Suprapubic skin (tissue), 4 donors: Measurements from ENCODE around the gene SNRPE. TPM values are rescaled to one million over a fixed set of nuclear protein-coding genes. Genes with fewer than 3 reads are reported as not detected.

Experiments
- DNase-seq, 2 donors: peaks; one replicate each; pipeline ENCODE4 v3.0.0-alpha.2; 2019; ENCODE audit warnings: low spot score in 2 of 2
- H3K27ac ChIP-seq: fragments of 200-600 bp; sonication (generic); one replicate; pipeline ENCODE4 v1.5.1; 2019
- H3K27me3 ChIP-seq: fragments of 200-600 bp; sonication (generic); one replicate; pipeline ENCODE4 v1.5.1; 2019
- H3K36me3 ChIP-seq: fragments of 200-600 bp; sonication (generic); one replicate; pipeline ENCODE4 v1.5.1; 2019
- H3K4me1 ChIP-seq: fragments of 200-600 bp; sonication (generic); one replicate; pipeline ENCODE4 v1.5.1; 2019
- H3K4me3 ChIP-seq: fragments of 200-600 bp; sonication (generic); one replicate; pipeline ENCODE4 v1.5.1; 2019; ENCODE audit warnings: mild to moderate bottlenecking
- H3K9me3 ChIP-seq: fragments of 200-600 bp; sonication (generic); one replicate; pipeline ENCODE4 v1.5.1; 2019
- CTCF ChIP-seq, 2 donors: fragments of 200-600 bp in 1 of 2; fragments of 450-650 bp in 1 of 2; sonication (generic) in 1 of 2; IDR thresholded peaks; one replicate each; pipeline ENCODE4 v1.5.1; 2016 to 2019; ENCODE audit warnings: antibody characterized with exemption in 2 of 2, mild to moderate bottlenecking in 1 of 2, moderate library complexity in 1 of 2
- EP300 ChIP-seq: sonication (generic); formaldehyde crosslinking; IDR thresholded peaks from one replicate; pipeline ENCODE4 v1.6.1; 2017; ENCODE audit warnings: antibody characterized with exemption
- POLR2A ChIP-seq, 2 donors: fragments of 450-650 bp; IDR thresholded peaks; one replicate each; pipeline ENCODE4 v1.6.1; 2017; ENCODE audit warnings: antibody characterized with exemption in 2 of 2, mild to moderate bottlenecking in 2 of 2, moderate library complexity in 2 of 2
- POLR2AphosphoS5 ChIP-seq, 3 donors: sonication (generic); formaldehyde crosslinking; IDR thresholded peaks; one replicate each; pipeline ENCODE4 v1.6.1; 2017; ENCODE audit warnings: antibody characterized with exemption in 3 of 3
- WGBS: methylation state at CpG from one replicate; pipeline ENCODE4 v1.1.5; 2018; 5-methylcytosine and 5-hydroxymethylcytosine counted together
- total RNA-seq, 4 donors: library from RNA; depleted of rRNA; stranded (reverse); fragments of >200 nt; gene quantifications; one replicate each; pipeline ENCODE4 v1.1.0, GENCODE V29; 2016

The SNRPE gene
- total RNA-seq: 10 to 100 TPM; 17.8 to 90.2 (median 42.4) TPM

- H3K27me3 ChIP-seq: no peaks in the 10 kb centered on the region
- H3K27ac ChIP-seq: peak within 1 kb of the TSS; percentile 50
- peak; percentile 97 for DNase-seq
- peak in 1 of 2 donors; percentile 46 for TF ChIP-seq POLR2A (IDR thresholded peaks at IDR 0.05)
- peak; percentile 83 to 99 for TF ChIP-seq CTCF (IDR thresholded peaks at IDR 0.05)
- peak; percentile 83 to 99 (median 94) for TF ChIP-seq POLR2AphosphoS5 (IDR thresholded peaks at IDR 0.05)
- TF ChIP-seq EP300: no peak
- H3K36me3 ChIP-seq: peaks cover 28% of the 10 kb centered on the region
- no peaks in the 10 kb centered on the region for H3K9me3 ChIP-seq
- peaks cover 24% of the 10 kb centered on the region for H3K4me1 ChIP-seq
- WGBS: under 1% methylated on average over 39 of the region's 48 CpGs
- peak within 1 kb of the TSS; percentile 90 for H3K4me3 ChIP-seq
Measured at GRCh38 chr1:203861379-203862184, at the start of gene SNRPE. SNRPE (plus strand) TSS chr1:203861599; CDS start chr1:203861660, 61 bp downstream.

DNA sequence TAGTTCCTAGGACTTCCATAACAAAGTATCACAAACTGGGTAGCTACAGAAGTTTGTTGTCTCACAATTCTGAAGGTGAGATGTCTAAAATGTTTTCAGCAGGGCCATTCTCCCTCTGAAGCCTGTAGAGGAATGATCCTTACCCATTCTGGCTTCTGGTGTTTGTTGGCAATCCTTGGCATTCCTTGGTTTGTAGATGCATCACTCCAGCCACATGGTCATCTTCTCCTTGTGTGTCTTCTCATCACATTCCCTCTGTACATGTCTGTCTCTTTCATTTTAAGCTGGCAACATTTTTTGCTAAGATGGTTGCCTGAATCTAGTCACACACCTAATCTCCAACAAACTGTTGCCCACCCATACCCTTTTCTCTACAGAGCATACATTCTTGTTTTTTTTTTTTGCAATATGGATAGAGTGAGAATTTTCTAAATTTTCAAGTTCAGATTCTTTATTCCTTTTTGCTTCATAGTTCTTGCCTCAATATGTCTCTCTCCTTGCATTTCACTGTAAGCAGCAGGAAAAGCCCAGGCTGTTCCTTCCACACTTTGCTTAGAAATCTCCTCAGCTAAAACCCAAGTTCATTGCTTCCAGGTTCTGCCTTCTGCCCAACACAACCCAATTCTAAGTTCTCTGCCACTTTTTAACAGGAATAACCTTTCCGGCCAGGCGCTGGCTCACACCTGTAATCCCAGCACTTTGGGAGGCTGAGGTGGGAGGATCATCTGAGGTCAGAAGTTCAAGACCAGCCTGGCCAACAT, 47.6 kb upstream of the SNRPE start:
- H3K27ac ChIP-seq: no peak overlapping the region
- no peaks in the 10 kb centered on the region for H3K9me3 ChIP-seq
- WGBS: 95% methylated on average over 2 of the region's 2 CpGs
- no peaks in the 10 kb centered on the region for H3K27me3 ChIP-seq
- TF ChIP-seq POLR2A (IDR thresholded peaks at IDR 0.05) (no peak), EP300 (no peak), CTCF (IDR thresholded peaks at IDR 0.05) (no peak), POLR2AphosphoS5 (IDR thresholded peaks at IDR 0.05) (no peak)
- H3K4me1 ChIP-seq: peaks cover 3% of the 10 kb centered on the region
- H3K4me3 ChIP-seq: no peak overlapping the region
- H3K36me3 ChIP-seq: peaks cover 57% of the 10 kb centered on the region
- no peak for DNase-seq

DNA sequence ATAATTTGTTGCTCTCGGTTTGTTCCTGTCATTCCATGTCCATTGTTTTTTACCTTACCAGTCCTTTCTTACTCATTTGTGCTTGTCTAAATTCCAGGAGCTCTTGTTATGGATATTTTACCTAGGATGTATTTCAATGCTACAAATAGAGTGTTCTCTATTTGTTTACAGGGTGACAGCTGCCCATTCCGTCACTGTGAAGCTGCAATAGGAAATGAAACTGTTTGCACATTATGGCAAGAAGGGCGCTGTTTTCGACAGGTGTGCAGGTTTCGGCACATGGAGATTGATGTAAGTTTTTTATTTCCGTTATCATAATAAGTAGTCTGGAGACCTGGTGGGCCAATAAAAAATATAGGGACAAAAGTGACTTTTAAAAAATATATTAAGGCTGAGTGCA, 43.0 kb upstream of the SNRPE start:
- TF ChIP-seq EP300 (no peak), CTCF (IDR thresholded peaks at IDR 0.05) (no peak), POLR2AphosphoS5 (IDR thresholded peaks at IDR 0.05) (no peak), POLR2A (IDR thresholded peaks at IDR 0.05) (no peak)
- Histone ChIP-seq H3K27ac (no peak overlapping the region), H3K27me3 (no peaks in the 10 kb centered on the region), H3K36me3 (peaks cover 84% of the 10 kb centered on the region), H3K4me1 (no peaks in the 10 kb centered on the region), H3K4me3 (no peak overlapping the region), H3K9me3 (no peaks in the 10 kb centered on the region)
- 95% methylated on average over 6 of the region's 6 CpGs for WGBS
- no peak for DNase-seq

- WGBS: 74% methylated on average over 1 of the region's 1 CpG
- H3K36me3 ChIP-seq: peaks cover 83% of the 10 kb centered on the region
Measured at GRCh38 chr1:203823306-203823705, 38.1 kb upstream of the SNRPE start.

More at GRCh38 chr1:203823306-203823705, 38.1 kb upstream of the SNRPE start:
- no peak overlapping the region for H3K4me3 ChIP-seq
- H3K27ac ChIP-seq: no peak overlapping the region
- TF ChIP-seq POLR2AphosphoS5 (IDR thresholded peaks at IDR 0.05) (no peak), CTCF (IDR thresholded peaks at IDR 0.05) (no peak), EP300 (no peak)
- DNase-seq: no peak
- no peaks in the 10 kb centered on the region for H3K9me3 ChIP-seq
- H3K4me1 ChIP-seq: no peaks in the 10 kb centered on the region
- no peaks in the 10 kb centered on the region for H3K27me3 ChIP-seq
